Measurements from ENCODE around the gene MAOB. TPM values are rescaled to one million over a fixed set of nuclear protein-coding genes. Genes with fewer than 3 reads are reported as not detected.

The MAOB gene
- total RNA-seq, 1 donor from 2014 or later = 4.6 TPM

- no peak for DNase-seq (ENCODE audit: low spot score in 2 of 2)
- Histone ChIP-seq H3K27ac (peak overlapping the region; percentile 38 to 64), H3K27me3 (no peaks in the 10 kb centered on the region)
These were observed 72.8 kb downstream of the MAOB start for GRCh38 chrX:43809463-43809862.

GRCh38 chrX:43808231-43808630 is 74.0 kb downstream of the MAOB start:
- Histone ChIP-seq H3K36me3 (no peaks in the 10 kb centered on the region), H3K27me3 (no peaks in the 10 kb centered on the region), H3K9me3 (no peaks in the 10 kb centered on the region), H3K4me1 (no peaks in the 10 kb centered on the region), H3K4me3 (no peak overlapping the region), H3K27ac (no peak overlapping the region)
- no peak for DNase-seq (ENCODE audit: low spot score in 2 of 2)
- intact Hi-C loops (cut with DNase I) = no loop called here
- TF ChIP-seq CTCF (IDR thresholded peaks at IDR 0.05) = no peak

More at GRCh38 chrX:43809463-43809862, 72.8 kb downstream of the MAOB start:
- intact Hi-C loops (cut with DNase I) = no loop called here
- H3K4me1 ChIP-seq = no peaks in the 10 kb centered on the region
- H3K4me3 ChIP-seq = no peak overlapping the region
- no peaks in the 10 kb centered on the region for H3K9me3 ChIP-seq
- H3K36me3 ChIP-seq = no peaks in the 10 kb centered on the region
- TF ChIP-seq CTCF (IDR thresholded peaks at IDR 0.05) = no peak

- DNase-seq (ENCODE audit: low spot score in 2 of 2) = no peak
- H3K27ac ChIP-seq = no peak overlapping the region
- H3K4me3 ChIP-seq = no peak overlapping the region
- H3K4me1 ChIP-seq = no peaks in the 10 kb centered on the region
- H3K27me3 ChIP-seq = no peaks in the 10 kb centered on the region
- intact Hi-C loops (cut with DNase I) = no loop called here
- H3K36me3 ChIP-seq = no peaks in the 10 kb centered on the region
- H3K9me3 ChIP-seq = no peaks in the 10 kb centered on the region
- TF ChIP-seq CTCF (IDR thresholded peaks at IDR 0.05) = no peak
These were observed 76.7 kb downstream of the MAOB start for GRCh38 chrX:43805579-43805978.

DNA sequence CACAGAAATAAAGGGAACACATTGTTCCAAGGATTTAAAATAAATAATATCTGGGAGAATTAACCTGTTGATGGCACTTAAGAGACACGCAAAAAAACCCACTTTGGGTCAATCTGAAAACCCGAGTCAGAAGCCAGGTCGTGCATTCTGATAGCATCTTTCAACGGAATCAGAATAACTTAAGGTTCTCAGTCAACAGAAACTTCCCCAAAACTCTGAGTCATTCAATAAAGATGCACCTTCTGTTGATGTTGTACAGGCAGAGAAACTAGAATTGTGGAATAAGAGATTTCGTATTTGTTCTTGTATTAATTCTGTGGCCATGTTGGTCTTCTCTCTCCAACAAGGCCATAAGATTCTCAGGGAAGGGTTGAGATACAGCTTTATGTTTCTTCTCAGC is 78.2 kb downstream of the MAOB start:
- Histone ChIP-seq H3K36me3 (no peaks in the 10 kb centered on the region), H3K27ac (no peak overlapping the region), H3K4me1 (no peaks in the 10 kb centered on the region), H3K4me3 (no peak overlapping the region), H3K9me3 (no peaks in the 10 kb centered on the region), H3K27me3 (no peaks in the 10 kb centered on the region)
- DNase-seq (ENCODE audit: low spot score in 2 of 2) = no peak
- intact Hi-C loops (cut with DNase I) = no loop called here
- TF ChIP-seq CTCF (IDR thresholded peaks at IDR 0.05) = no peak

GRCh38 chrX:43785930-43786591 is 96.2 kb downstream of the MAOB start:
- Histone ChIP-seq H3K27ac (no peak overlapping the region), H3K27me3 (no peaks in the 10 kb centered on the region), H3K9me3 (no peaks in the 10 kb centered on the region), H3K36me3 (no peaks in the 10 kb centered on the region), H3K4me3 (no peak overlapping the region), H3K4me1 (no peaks in the 10 kb centered on the region)
- no peak for DNase-seq (ENCODE audit: low spot score in 2 of 2)
- no peak for TF ChIP-seq CTCF (IDR thresholded peaks at IDR 0.05)
- intact Hi-C loops (cut with DNase I) = no loop called here

GRCh38 chrX:43758044-43758443 is 124.2 kb downstream of the MAOB start:
- no peak for DNase-seq (ENCODE audit: low spot score in 2 of 2)
- TF ChIP-seq CTCF (IDR thresholded peaks at IDR 0.05) = no peak
- intact Hi-C loops (cut with DNase I) = no loop called here
- Histone ChIP-seq H3K9me3 (no peaks in the 10 kb centered on the region), H3K4me3 (no peak overlapping the region), H3K27me3 (no peaks in the 10 kb centered on the region), H3K27ac (no peak overlapping the region), H3K36me3 (no peaks in the 10 kb centered on the region), H3K4me1 (no peaks in the 10 kb centered on the region)

Measured in ascending aorta (tissue), 2 donors.